ACC112 (cell line): Measurements from ENCODE around the gene FAM177A1.
A peak's percentile ranks its signal among the peaks of the same experiment; 100 is the strongest.
"Not testable (repeated sequence)": the region's sequence is repeated elsewhere in the genome, so short reads cannot be mapped to it uniquely, and the experiment has no call there.

Experiments used
- H2AFZ ChIP-seq: fragments of 200-600 bp; sonication (generic); one replicate; pipeline ENCODE4 v1.6.0; 2017; ENCODE audit warnings: antibody characterized with exemption, low read length; ENCODE audit not compliant: unreplicated experiment
- H3K27ac ChIP-seq: fragments of 200-600 bp; sonication (generic); 2 replicates; pipeline ENCODE4 v1.5.1; 2014; ENCODE audit warnings: low read depth, mild to moderate bottlenecking, antibody characterized with exemption, low read length, moderate library complexity
- H3K27me3 ChIP-seq: fragments of 200-600 bp; sonication (generic); 2 replicates; pipeline ENCODE4 v1.6.1; 2014; ENCODE audit warnings: mild to moderate bottlenecking, antibody characterized with exemption, low read length, moderate library complexity, mixed read lengths; ENCODE audit not compliant: insufficient read depth
- H3K36me3 ChIP-seq: fragments of 200-600 bp; sonication (generic); 2 replicates; pipeline ENCODE4 v1.6.1; 2016; ENCODE audit warnings: mild to moderate bottlenecking, antibody characterized with exemption, low read length, moderate library complexity, mixed read lengths; ENCODE audit not compliant: insufficient read depth
- H3K4me1 ChIP-seq: fragments of 200-600 bp; sonication (generic); one replicate; pipeline ENCODE4 v1.6.1; 2016; ENCODE audit warnings: low read length, mixed read lengths; ENCODE audit not compliant: insufficient read depth, unreplicated experiment, control insufficient read depth
- H3K4me3 ChIP-seq: fragments of 200-600 bp; sonication (generic); 2 replicates; pipeline ENCODE4 v1.5.1; 2014; ENCODE audit warnings: mild to moderate bottlenecking, low read depth, low read length
- H3K79me2 ChIP-seq: fragments of 200-600 bp; sonication (generic); one replicate; pipeline ENCODE4 v1.6.0; 2016; ENCODE audit warnings: low read length; ENCODE audit not compliant: control insufficient read depth, unreplicated experiment, insufficient read depth

The FAM177A1 gene

GRCh38 chr14:35038312-35038711, 7.8 kb upstream of the FAM177A1 start:
- H2AFZ ChIP-seq, H3K4me3 ChIP-seq, H3K36me3 ChIP-seq, H3K4me1 ChIP-seq, H3K79me2 ChIP-seq, H3K27me3 ChIP-seq, H3K27ac ChIP-seq: not testable (repeated sequence)

- no peaks in the 10 kb centered on the region for H3K27me3 ChIP-seq
- peaks cover 12% of the 10 kb centered on the region for H3K4me1 ChIP-seq
- H3K27ac ChIP-seq: no peak overlapping the region
- H3K4me3 ChIP-seq: no peak overlapping the region
- no peaks in the 10 kb centered on the region for H3K36me3 ChIP-seq
- H2AFZ ChIP-seq: no peak overlapping the region
- H3K79me2 ChIP-seq: peaks cover 6% of the 10 kb centered on the region
Observed at GRCh38 chr14:35042632-35043031, 3.4 kb upstream of the FAM177A1 start.

- H3K27ac ChIP-seq: no peak overlapping the region
- H3K27me3 ChIP-seq: no peaks in the 10 kb centered on the region
- no peak overlapping the region for H2AFZ ChIP-seq
Observed at GRCh38 chr14:35043046-35043445, 3.0 kb upstream of the FAM177A1 start.

GRCh38 chr14:35044939-35045797, 904 bp upstream of the FAM177A1 start:
- Histone ChIP-seq H3K79me2 (peaks cover 30% of the 10 kb centered on the region), H3K36me3 (peaks cover 7% of the 10 kb centered on the region; the same call in 1 of the 2 replicates), H3K27ac (peak overlapping the region; percentile 95), H3K4me3 (peak overlapping the region; percentile 94), H3K27me3 (no peaks in the 10 kb centered on the region), H3K4me1 (peaks cover 24% of the 10 kb centered on the region), H2AFZ (peak overlapping the region; percentile 99)

More at GRCh38 chr14:35043046-35043445, 3.0 kb upstream of the FAM177A1 start:
- no peaks in the 10 kb centered on the region for H3K36me3 ChIP-seq
- no peak overlapping the region for H3K4me3 ChIP-seq
- H3K79me2 ChIP-seq: peaks cover 10% of the 10 kb centered on the region
- peaks cover 16% of the 10 kb centered on the region for H3K4me1 ChIP-seq

- Histone ChIP-seq H3K4me3 (peak overlapping the region; percentile 94), H3K27me3 (no peaks in the 10 kb centered on the region), H3K79me2 (peaks cover 33% of the 10 kb centered on the region), H2AFZ (peak overlapping the region; percentile 99), H3K36me3 (peaks cover 7% of the 10 kb centered on the region; the same call in 1 of the 2 replicates), H3K27ac (peak overlapping the region; percentile 95), H3K4me1 (peaks cover 29% of the 10 kb centered on the region)
Observed at GRCh38 chr14:35045798-35046047, 349 bp upstream of the FAM177A1 start.

- H3K4me1 ChIP-seq: peaks cover 31% of the 10 kb centered on the region
- H3K27ac ChIP-seq: peak overlapping the region; percentile 73
- H3K36me3 ChIP-seq: peaks cover 12% of the 10 kb centered on the region
- peak overlapping the region; percentile 94 for H3K4me3 ChIP-seq
- H3K27me3 ChIP-seq: no peaks in the 10 kb centered on the region
- peaks cover 34% of the 10 kb centered on the region for H3K79me2 ChIP-seq
- peak overlapping the region; percentile 71 for H2AFZ ChIP-seq
Observed at GRCh38 chr14:35046751-35047536, 872 bp downstream of the FAM177A1 start.

GRCh38 chr14:35047976-35048513, 2.0 kb downstream of the FAM177A1 start:
- Histone ChIP-seq H2AFZ (no peak overlapping the region), H3K4me3 (peak overlapping the region; percentile 94), H3K79me2 (peaks cover 34% of the 10 kb centered on the region), H3K4me1 (peaks cover 31% of the 10 kb centered on the region), H3K27me3 (no peaks in the 10 kb centered on the region), H3K27ac (no peak overlapping the region), H3K36me3 (peaks cover 13% of the 10 kb centered on the region)

GRCh38 chr14:35050652-35051051, 4.6 kb downstream of the FAM177A1 start:
- H3K4me1 ChIP-seq: peaks cover 25% of the 10 kb centered on the region
- H3K27ac ChIP-seq: peak overlapping the region; percentile 76
- H2AFZ ChIP-seq: no peak overlapping the region
- H3K4me3 ChIP-seq: no peak overlapping the region
- H3K36me3 ChIP-seq: peaks cover 13% of the 10 kb centered on the region
- peaks cover 34% of the 10 kb centered on the region for H3K79me2 ChIP-seq
- H3K27me3 ChIP-seq: no peaks in the 10 kb centered on the region

GRCh38 chr14:35051796-35052195, 5.7 kb downstream of the FAM177A1 start:
- Histone ChIP-seq H3K27me3 (no peaks in the 10 kb centered on the region), H3K4me1 (peaks cover 25% of the 10 kb centered on the region), H3K79me2 (peaks cover 34% of the 10 kb centered on the region), H3K36me3 (peaks cover 13% of the 10 kb centered on the region), H3K4me3 (no peak overlapping the region), H3K27ac (no peak overlapping the region), H2AFZ (no peak overlapping the region)

GRCh38 chr14:35052637-35053036, 6.6 kb downstream of the FAM177A1 start:
- Histone ChIP-seq H3K27me3 (no peaks in the 10 kb centered on the region), H3K79me2 (peaks cover 32% of the 10 kb centered on the region), H3K4me3 (no peak overlapping the region), H3K27ac (no peak overlapping the region), H3K36me3 (peaks cover 13% of the 10 kb centered on the region), H2AFZ (no peak overlapping the region), H3K4me1 (peaks cover 19% of the 10 kb centered on the region)
